Vagina (tissue), 2 donors: ENCODE results near the gene DLL1. TPM values are rescaled to one million over a fixed set of nuclear protein-coding genes. Genes with fewer than 3 reads are reported as not detected.

Experiments
- DNase-seq, 2 donors: peaks; one replicate each; pipeline ENCODE4 v3.0.0-alpha.2; 2017; ENCODE audit errors: extremely low spot score in 2 of 2
- H3K27ac ChIP-seq: fragments of 200-600 bp; sonication (generic); one replicate; pipeline ENCODE4 v1.5.1; 2019
- H3K27me3 ChIP-seq: fragments of 200-600 bp; sonication (generic); one replicate; pipeline ENCODE4 v1.5.1; 2019
- H3K36me3 ChIP-seq, 2 donors: fragments of 200-600 bp; sonication (generic); one replicate each; pipeline ENCODE4 v1.5.1; 2017 to 2019
- H3K4me1 ChIP-seq: fragments of 200-600 bp; sonication (generic); one replicate; pipeline ENCODE4 v1.5.1; 2019
- H3K4me3 ChIP-seq, 2 donors: fragments of 200-600 bp; sonication (generic); 1 replicate in 1 of 2; 2 replicates in 1 of 2; pipeline ENCODE4 v1.5.1; 2016 to 2019
- H3K9me3 ChIP-seq: fragments of 200-600 bp; sonication (generic); one replicate; pipeline ENCODE4 v1.5.1; 2019
- POLR2A ChIP-seq, 2 donors: fragments of 450-650 bp; IDR thresholded peaks; one replicate each; pipeline ENCODE4 v1.6.1; 2017; ENCODE audit warnings: antibody characterized with exemption in 2 of 2, mild to moderate bottlenecking in 2 of 2, moderate library complexity in 2 of 2
- POLR2AphosphoS5 ChIP-seq, 2 donors: sonication (generic); formaldehyde crosslinking; IDR thresholded peaks; one replicate each; pipeline ENCODE4 v1.9.0; 2017; ENCODE audit warnings: antibody characterized with exemption in 2 of 2, mild to moderate bottlenecking in 2 of 2, low read depth in 1 of 2; ENCODE audit not compliant: insufficient read depth in 1 of 2
- intact Hi-C: fragments of 100-400 bp; cut with DNase I; formaldehyde crosslinking; loops from one replicate; pipeline ENCODE4 v1.15.1; 2023
- total RNA-seq: library from RNA; depleted of rRNA; stranded (reverse); fragments of >200 nt; gene quantifications from one replicate; pipeline ENCODE4 v1.2.3, GENCODE V29; 2016
- TF ChIP-seq, protein P1 (sequence below), 3 experiments: fragments of 450-650 bp in 2 of 3; fragments of 200-600 bp in 1 of 3; sonication (generic) in 1 of 3; IDR thresholded peaks; one replicate each; pipeline ENCODE4 v1.5.1; 2017 to 2019; ENCODE audit warnings: antibody characterized with exemption in 3 of 3, mild to moderate bottlenecking in 2 of 3, moderate library complexity in 2 of 3

The DLL1 gene
- total RNA-seq, 1 donor from 2014 or later, result 43.5 TPM

DNA sequence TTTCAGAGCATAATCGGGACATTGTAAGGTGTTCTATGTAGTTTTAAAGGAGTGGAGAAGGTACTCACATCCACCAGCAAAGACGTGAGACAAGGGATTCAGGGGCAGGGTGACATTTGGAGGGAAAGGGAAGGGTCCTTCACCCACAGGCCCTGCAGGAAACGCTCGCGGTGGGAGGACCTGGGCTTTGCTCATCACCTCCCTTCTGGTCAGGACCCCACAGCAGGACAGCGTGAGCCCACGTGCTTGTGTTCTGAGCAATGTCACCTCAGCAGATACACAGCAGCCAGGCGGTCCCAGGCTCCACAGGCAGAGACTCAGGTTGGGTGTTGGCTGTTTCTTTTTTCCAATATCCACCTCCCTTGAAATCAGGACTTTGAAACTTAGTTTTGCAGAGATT, 27.5 kb downstream of the DLL1 start:
- no peaks in the 10 kb centered on the region for H3K9me3 ChIP-seq
- H3K36me3 ChIP-seq, result no peaks in the 10 kb centered on the region
- TF ChIP-seq POLR2A (IDR thresholded peaks at IDR 0.05), result no peak
- no peak for TF ChIP-seq POLR2AphosphoS5 (IDR thresholded peaks at IDR 0.05; ENCODE audit: insufficient read depth in 1 of 2, low read depth in 1 of 2)
- TF ChIP-seq, protein P1, sequence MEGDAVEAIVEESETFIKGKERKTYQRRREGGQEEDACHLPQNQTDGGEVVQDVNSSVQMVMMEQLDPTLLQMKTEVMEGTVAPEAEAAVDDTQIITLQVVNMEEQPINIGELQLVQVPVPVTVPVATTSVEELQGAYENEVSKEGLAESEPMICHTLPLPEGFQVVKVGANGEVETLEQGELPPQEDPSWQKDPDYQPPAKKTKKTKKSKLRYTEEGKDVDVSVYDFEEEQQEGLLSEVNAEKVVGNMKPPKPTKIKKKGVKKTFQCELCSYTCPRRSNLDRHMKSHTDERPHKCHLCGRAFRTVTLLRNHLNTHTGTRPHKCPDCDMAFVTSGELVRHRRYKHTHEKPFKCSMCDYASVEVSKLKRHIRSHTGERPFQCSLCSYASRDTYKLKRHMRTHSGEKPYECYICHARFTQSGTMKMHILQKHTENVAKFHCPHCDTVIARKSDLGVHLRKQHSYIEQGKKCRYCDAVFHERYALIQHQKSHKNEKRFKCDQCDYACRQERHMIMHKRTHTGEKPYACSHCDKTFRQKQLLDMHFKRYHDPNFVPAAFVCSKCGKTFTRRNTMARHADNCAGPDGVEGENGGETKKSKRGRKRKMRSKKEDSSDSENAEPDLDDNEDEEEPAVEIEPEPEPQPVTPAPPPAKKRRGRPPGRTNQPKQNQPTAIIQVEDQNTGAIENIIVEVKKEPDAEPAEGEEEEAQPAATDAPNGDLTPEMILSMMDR (IDR thresholded peaks at IDR 0.05), result no peak
- intact Hi-C loops, result no loop called here
- no peaks in the 10 kb centered on the region for H3K4me1 ChIP-seq
- H3K4me3 ChIP-seq, result no peak overlapping the region
- no peak overlapping the region for H3K27ac ChIP-seq
- DNase-seq, result no peak
- H3K27me3 ChIP-seq, result no peaks in the 10 kb centered on the region

DNA sequence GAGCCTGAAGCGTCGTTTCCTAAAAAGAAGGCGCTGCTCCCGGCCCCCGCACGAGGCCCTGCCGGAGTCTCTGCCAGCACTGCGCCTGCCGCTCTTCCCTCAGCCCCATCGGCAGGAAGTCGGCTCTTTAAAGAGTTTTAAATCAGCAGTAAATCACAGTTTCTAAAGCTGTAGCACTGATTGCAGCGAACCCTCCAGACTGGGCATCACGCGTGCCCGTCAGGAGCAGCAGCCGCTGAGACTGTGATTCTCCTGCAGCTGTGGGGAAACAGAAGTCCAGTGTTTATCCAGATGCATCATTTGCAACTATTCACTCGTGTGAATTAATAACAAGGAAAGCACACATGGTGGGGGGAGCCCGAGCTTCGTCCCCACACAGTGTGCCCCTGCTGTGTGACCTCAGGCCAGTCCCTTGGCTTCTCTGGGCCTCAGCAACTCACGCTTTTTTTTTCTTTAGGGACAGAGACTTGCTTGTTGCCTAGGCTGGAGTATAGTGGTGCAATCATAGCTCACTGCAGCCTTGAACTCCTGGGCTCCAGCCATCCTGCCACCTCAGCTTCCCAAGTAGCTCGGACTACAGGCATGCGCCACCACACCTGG, 28.3 kb downstream of the DLL1 start:
- intact Hi-C loops, result no loop called here
- no peak for DNase-seq
- no peaks in the 10 kb centered on the region for H3K9me3 ChIP-seq
- H3K4me3 ChIP-seq, result no peak overlapping the region
- no peak overlapping the region for H3K27ac ChIP-seq
- TF ChIP-seq POLR2A (IDR thresholded peaks at IDR 0.05) (no peak), POLR2AphosphoS5 (IDR thresholded peaks at IDR 0.05; ENCODE audit: insufficient read depth in 1 of 2, low read depth in 1 of 2) (no peak)
- TF ChIP-seq, protein P1 (IDR thresholded peaks at IDR 0.05), result no peak
- H3K36me3 ChIP-seq, result no peaks in the 10 kb centered on the region
- no peaks in the 10 kb centered on the region for H3K4me1 ChIP-seq
- H3K27me3 ChIP-seq, result no peaks in the 10 kb centered on the region

- Histone ChIP-seq H3K27me3 (no peaks in the 10 kb centered on the region), H3K36me3 (no peaks in the 10 kb centered on the region), H3K4me3 (no peak overlapping the region), H3K27ac (no peak overlapping the region), H3K4me1 (no peaks in the 10 kb centered on the region), H3K9me3 (no peaks in the 10 kb centered on the region)
- no peak for DNase-seq
- no peak for TF ChIP-seq POLR2A (IDR thresholded peaks at IDR 0.05)
- TF ChIP-seq POLR2AphosphoS5 (IDR thresholded peaks at IDR 0.05; ENCODE audit: insufficient read depth in 1 of 2, low read depth in 1 of 2), result no peak
- TF ChIP-seq, protein P1 (IDR thresholded peaks at IDR 0.05), result no peak
- intact Hi-C loops, result no loop called here
Observed at GRCh38 chr6:170261643-170262488, 29.0 kb downstream of the DLL1 start.

DNA sequence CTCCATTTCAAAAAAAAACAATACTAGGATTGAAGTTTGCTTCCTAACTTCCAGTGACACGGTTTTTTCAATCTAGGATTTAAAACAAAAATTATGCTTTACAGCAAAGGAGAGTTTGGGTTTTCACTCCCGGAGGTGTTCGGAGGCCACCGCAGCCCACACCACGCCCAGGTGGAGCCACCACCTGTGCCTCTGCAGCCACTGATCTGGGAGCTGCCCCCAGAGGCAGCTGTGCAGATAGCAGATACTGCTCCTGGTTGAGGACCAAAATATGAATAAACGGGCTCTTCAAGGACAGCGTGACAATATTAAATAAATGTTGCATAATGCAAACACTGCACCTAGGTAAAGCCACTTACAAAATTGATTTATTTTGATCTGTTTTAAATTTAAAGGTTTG, 30.2 kb downstream of the DLL1 start:
- no peak for DNase-seq
- no peaks in the 10 kb centered on the region for H3K9me3 ChIP-seq
- H3K4me3 ChIP-seq, result no peak overlapping the region
- intact Hi-C loops, result no loop called here
- H3K36me3 ChIP-seq, result no peaks in the 10 kb centered on the region
- H3K27ac ChIP-seq, result no peak overlapping the region
- TF ChIP-seq POLR2AphosphoS5 (IDR thresholded peaks at IDR 0.05; ENCODE audit: insufficient read depth in 1 of 2, low read depth in 1 of 2), result no peak
- TF ChIP-seq, protein P1 (IDR thresholded peaks at IDR 0.05), result no peak
- no peak for TF ChIP-seq POLR2A (IDR thresholded peaks at IDR 0.05)
- no peaks in the 10 kb centered on the region for H3K27me3 ChIP-seq
- H3K4me1 ChIP-seq, result no peaks in the 10 kb centered on the region

DNA sequence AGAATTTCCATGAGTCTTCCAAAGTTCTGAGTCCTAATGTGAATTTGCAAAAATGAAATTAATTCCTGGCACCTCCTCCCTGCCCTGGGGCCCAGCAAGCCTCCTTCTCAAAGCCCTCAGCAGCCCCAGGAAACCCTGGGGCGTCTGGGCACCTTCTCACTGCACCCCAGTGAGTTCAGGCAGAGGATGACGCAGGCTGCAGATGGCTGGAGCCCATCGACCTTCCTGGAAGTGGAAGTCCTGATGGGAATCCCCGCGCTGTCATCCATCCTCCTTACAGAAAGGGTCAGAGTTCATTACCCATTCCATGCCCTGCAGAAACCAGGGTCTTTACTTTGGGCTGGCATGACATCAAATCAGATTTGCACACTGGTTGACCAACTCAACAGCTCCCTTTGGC, 31.6 kb downstream of the DLL1 start:
- intact Hi-C loops, result no loop called here
- Histone ChIP-seq H3K27me3 (no peaks in the 10 kb centered on the region), H3K27ac (peak overlapping the region; percentile 13), H3K36me3 (no peaks in the 10 kb centered on the region), H3K4me3 (no peak overlapping the region), H3K9me3 (no peaks in the 10 kb centered on the region), H3K4me1 (no peaks in the 10 kb centered on the region)
- no peak for DNase-seq
- no peak for TF ChIP-seq POLR2A (IDR thresholded peaks at IDR 0.05)
- TF ChIP-seq, protein P1 (IDR thresholded peaks at IDR 0.05), result no peak
